Neuronal stem cell (in vitro differentiated cells): ENCODE results near the gene DLG2.

Experiments
- DNase-seq: peaks from one replicate; pipeline ENCODE4 v3.0.0-alpha.2; 2013; ENCODE audit warnings: low spot score
- H2AFZ ChIP-seq: one replicate; pipeline ENCODE4 v1.6.1; 2013; ENCODE audit warnings: mild to moderate bottlenecking, low read length, inconsistent platforms
- H2AK5ac ChIP-seq: 2 replicates; pipeline ENCODE4 v1.6.1; 2013; ENCODE audit warnings: low read depth, mild to moderate bottlenecking, inconsistent platforms, low read length, moderate library complexity, mixed read lengths
- H2BK120ac ChIP-seq: 2 replicates; pipeline ENCODE4 v1.6.1; 2013; ENCODE audit warnings: low read depth, mild to moderate bottlenecking, inconsistent platforms, low read length, moderate library complexity, mixed read lengths
- H2BK12ac ChIP-seq: one replicate; pipeline ENCODE4 v1.6.1; 2013; ENCODE audit warnings: low read length, inconsistent platforms
- H2BK15ac ChIP-seq: 2 replicates; pipeline ENCODE4 v1.6.1; 2013; ENCODE audit warnings: mild to moderate bottlenecking, low read length, inconsistent platforms, mixed read lengths
- H2BK5ac ChIP-seq: one replicate; pipeline ENCODE4 v1.6.1; 2013; ENCODE audit warnings: inconsistent platforms, mild to moderate bottlenecking, low read length, moderate library complexity
- H3K14ac ChIP-seq: one replicate; pipeline ENCODE4 v1.6.1; 2013; ENCODE audit warnings: low read length, inconsistent platforms
- H3K18ac ChIP-seq: 2 replicates; pipeline ENCODE4 v1.6.1; 2013; ENCODE audit warnings: low read length, inconsistent platforms
- H3K23ac ChIP-seq: 2 replicates; pipeline ENCODE4 v1.6.1; 2013; ENCODE audit warnings: low read depth, mild to moderate bottlenecking, mixed read lengths, low read length, inconsistent platforms; ENCODE audit not compliant: poor library complexity
- H3K27ac ChIP-seq: replicated peaks from 3 replicates; pipeline ENCODE4 v1.5.1; 2013; ENCODE audit warnings: low read length, inconsistent platforms
- H3K27me3 ChIP-seq, 3 experiments: 2 replicates each; pipeline ENCODE4 v1.6.1; 2013; ENCODE audit warnings: low read length in 3 of 3, mild to moderate bottlenecking in 2 of 3, inconsistent platforms in 1 of 3, low read depth in 1 of 3, mixed read lengths in 1 of 3, moderate library complexity in 1 of 3; ENCODE audit not compliant: control insufficient read depth in 3 of 3, insufficient read depth in 3 of 3
- H3K36me3 ChIP-seq, 2 donors: replicated peaks in 1 of 2; 2 replicates each; pipeline ENCODE4 v1.6.1; 2013; ENCODE audit warnings: low read length in 2 of 2; ENCODE audit not compliant: control insufficient read depth in 2 of 2, insufficient read depth in 2 of 2
- H3K4ac ChIP-seq: 2 replicates; pipeline ENCODE4 v1.6.1; 2013; ENCODE audit warnings: inconsistent platforms, mild to moderate bottlenecking, low read length, moderate library complexity
- H3K4me1 ChIP-seq, 2 donors: 1 replicate in 1 of 2; 2 replicates in 1 of 2; pipeline ENCODE4 v1.6.1; 2013; ENCODE audit warnings: low read length in 2 of 2, low read depth in 1 of 2; ENCODE audit not compliant: control insufficient read depth in 2 of 2, insufficient read depth in 1 of 2
- H3K4me2 ChIP-seq: one replicate; pipeline ENCODE4 v1.6.1; 2013; ENCODE audit warnings: mild to moderate bottlenecking, low read length, inconsistent platforms; ENCODE audit not compliant: insufficient read depth, poor library complexity, severe bottlenecking
- H3K4me3 ChIP-seq, 2 donors: 2 replicates each; pipeline ENCODE4 v1.5.1; 2013; ENCODE audit warnings: low read length in 2 of 2, mild to moderate bottlenecking in 2 of 2, inconsistent platforms in 1 of 2, moderate library complexity in 1 of 2
- H3K79me1 ChIP-seq: one replicate; pipeline ENCODE4 v1.6.1; 2013; ENCODE audit warnings: low read depth, mild to moderate bottlenecking, inconsistent platforms, low read length, moderate library complexity
- H3K9ac ChIP-seq: one replicate; pipeline ENCODE4 v1.6.1; 2013; ENCODE audit warnings: mild to moderate bottlenecking, low read depth, low read length, inconsistent platforms; ENCODE audit not compliant: poor library complexity
- H3K9me3 ChIP-seq, 2 donors: replicated peaks in 1 of 2; 2 replicates each; pipeline versions ENCODE3 to v1.6.1; 2013; ENCODE audit warnings: low read length in 2 of 2, mild to moderate bottlenecking in 2 of 2, inconsistent platforms in 1 of 2, low read depth in 1 of 2, mixed read lengths in 1 of 2, moderate library complexity in 1 of 2; ENCODE audit not compliant: control insufficient read depth in 2 of 2, insufficient read depth in 1 of 2
- H4K8ac ChIP-seq: one replicate; pipeline ENCODE4 v1.6.1; 2013; ENCODE audit warnings: low read depth, mild to moderate bottlenecking, inconsistent platforms, low read length, moderate library complexity
- H4K91ac ChIP-seq: one replicate; pipeline ENCODE4 v1.6.1; 2013; ENCODE audit warnings: low read length, low read depth, mild to moderate bottlenecking, inconsistent platforms; ENCODE audit not compliant: poor library complexity
- WGBS, 2 donors: extraction: QIAGEN DNeasy Blood & Tissue Kit; methylation state at CpG; one replicate each; pipeline ENCODE4 v1.1.7; 2013; ENCODE audit warnings: missing lambda C conversion rate in 2 of 2, mixed read lengths in 1 of 2; ENCODE audit not compliant: insufficient read length in 2 of 2, insufficient replicate concordance in 1 of 2; ENCODE audit errors: extremely low coverage in 2 of 2; 5-methylcytosine and 5-hydroxymethylcytosine counted together

The DLG2 gene

GRCh38 chr11:84501750-84502149 lies 1125.4 kb downstream of the DLG2 start:
- H3K36me3 ChIP-seq, result no peaks in the 10 kb centered on the region
- H2BK15ac ChIP-seq, result no peak overlapping the region
- H3K18ac ChIP-seq, result no peak overlapping the region
- no peak overlapping the region for H4K8ac ChIP-seq
- H3K27ac ChIP-seq, result no peak overlapping the region
- H3K9ac ChIP-seq, result no peak overlapping the region
- H3K23ac ChIP-seq, result no peak overlapping the region
- no peak overlapping the region for H2BK12ac ChIP-seq
- no peaks in the 10 kb centered on the region for H3K4me1 ChIP-seq
- no peak overlapping the region for H3K4me2 ChIP-seq
- H2BK5ac ChIP-seq, result no peak overlapping the region
- H3K4me3 ChIP-seq, result no peak overlapping the region
- no peaks in the 10 kb centered on the region for H3K27me3 ChIP-seq
- no peak overlapping the region for H3K14ac ChIP-seq
- H2BK120ac ChIP-seq, result no peak overlapping the region
- no peak overlapping the region for H3K4ac ChIP-seq
- no peak for DNase-seq
- no peak overlapping the region for H4K91ac ChIP-seq
- no peaks in the 10 kb centered on the region for H3K9me3 ChIP-seq
- no peak overlapping the region for H2AFZ ChIP-seq
- no peaks in the 10 kb centered on the region for H3K79me1 ChIP-seq
- no peak overlapping the region for H2AK5ac ChIP-seq

- no peak overlapping the region for H3K4me2 ChIP-seq
- no peak overlapping the region for H3K27ac ChIP-seq
- no peak overlapping the region for H3K14ac ChIP-seq
- no peak overlapping the region for H3K4me3 ChIP-seq
- no peak overlapping the region for H3K23ac ChIP-seq
- no peak overlapping the region for H2BK12ac ChIP-seq
- H2BK15ac ChIP-seq, result no peak overlapping the region
- no peaks in the 10 kb centered on the region for H3K36me3 ChIP-seq
- H3K18ac ChIP-seq, result no peak overlapping the region
- H4K8ac ChIP-seq, result no peak overlapping the region
- H2BK120ac ChIP-seq, result no peak overlapping the region
- no peak overlapping the region for H4K91ac ChIP-seq
- no peaks in the 10 kb centered on the region for H3K4me1 ChIP-seq
- no peaks in the 10 kb centered on the region for H3K27me3 ChIP-seq
- no CpG with 5 or more reads among the region's 4 CpGs for WGBS, 2 donors
- H3K4ac ChIP-seq, result no peak overlapping the region
- DNase-seq, result no peak
- H3K79me1 ChIP-seq, result no peaks in the 10 kb centered on the region
- H2AFZ ChIP-seq, result no peak overlapping the region
- no peaks in the 10 kb centered on the region for H3K9me3 ChIP-seq
- H3K9ac ChIP-seq, result no peak overlapping the region
- no peak overlapping the region for H2BK5ac ChIP-seq
- no peak overlapping the region for H2AK5ac ChIP-seq
Observed at GRCh38 chr11:84497981-84498411, 1129.1 kb downstream of the DLG2 start.

GRCh38 chr11:84497181-84497580 lies 1130.0 kb downstream of the DLG2 start:
- Histone ChIP-seq H2BK15ac (no peak overlapping the region), H3K27me3 (no peaks in the 10 kb centered on the region), H2BK120ac (no peak overlapping the region), H3K4me1 (no peaks in the 10 kb centered on the region), H3K36me3 (no peaks in the 10 kb centered on the region), H3K79me1 (no peaks in the 10 kb centered on the region), H3K27ac (no peak overlapping the region), H3K4me3 (no peak overlapping the region), H3K14ac (no peak overlapping the region), H3K4ac (no peak overlapping the region), H4K8ac (no peak overlapping the region), H3K4me2 (no peak overlapping the region), H2AK5ac (no peak overlapping the region), H2BK12ac (no peak overlapping the region), H3K9ac (no peak overlapping the region), H2AFZ (no peak overlapping the region), H2BK5ac (no peak overlapping the region), H4K91ac (no peak overlapping the region), H3K23ac (no peak overlapping the region), H3K9me3 (no peaks in the 10 kb centered on the region), H3K18ac (no peak overlapping the region)
- WGBS, 2 donors, result no CpG with 5 or more reads among the region's 1 CpG
- DNase-seq, result no peak

GRCh38 chr11:84496122-84496521 lies 1131.0 kb downstream of the DLG2 start:
- Histone ChIP-seq H3K14ac (no peak overlapping the region), H3K4me1 (no peaks in the 10 kb centered on the region), H3K23ac (no peak overlapping the region), H2BK15ac (no peak overlapping the region), H2BK12ac (no peak overlapping the region), H3K27ac (no peak overlapping the region), H2AK5ac (no peak overlapping the region), H3K4me2 (no peak overlapping the region), H3K79me1 (no peaks in the 10 kb centered on the region), H3K36me3 (no peaks in the 10 kb centered on the region), H3K27me3 (peaks cover 0 to 3% (median 0%) of the 10 kb centered on the region in 3 experiments), H2AFZ (no peak overlapping the region), H3K4me3 (no peak overlapping the region), H3K9me3 (no peaks in the 10 kb centered on the region), H3K9ac (no peak overlapping the region), H2BK5ac (no peak overlapping the region), H2BK120ac (no peak overlapping the region), H4K8ac (no peak overlapping the region), H4K91ac (no peak overlapping the region), H3K18ac (no peak overlapping the region), H3K4ac (no peak overlapping the region)
- DNase-seq, result no peak
- no CpG with 5 or more reads among the region's 2 CpGs for WGBS, 2 donors
